ENCODE results near the gene ACTR6.

Gene ACTR6

DNA sequence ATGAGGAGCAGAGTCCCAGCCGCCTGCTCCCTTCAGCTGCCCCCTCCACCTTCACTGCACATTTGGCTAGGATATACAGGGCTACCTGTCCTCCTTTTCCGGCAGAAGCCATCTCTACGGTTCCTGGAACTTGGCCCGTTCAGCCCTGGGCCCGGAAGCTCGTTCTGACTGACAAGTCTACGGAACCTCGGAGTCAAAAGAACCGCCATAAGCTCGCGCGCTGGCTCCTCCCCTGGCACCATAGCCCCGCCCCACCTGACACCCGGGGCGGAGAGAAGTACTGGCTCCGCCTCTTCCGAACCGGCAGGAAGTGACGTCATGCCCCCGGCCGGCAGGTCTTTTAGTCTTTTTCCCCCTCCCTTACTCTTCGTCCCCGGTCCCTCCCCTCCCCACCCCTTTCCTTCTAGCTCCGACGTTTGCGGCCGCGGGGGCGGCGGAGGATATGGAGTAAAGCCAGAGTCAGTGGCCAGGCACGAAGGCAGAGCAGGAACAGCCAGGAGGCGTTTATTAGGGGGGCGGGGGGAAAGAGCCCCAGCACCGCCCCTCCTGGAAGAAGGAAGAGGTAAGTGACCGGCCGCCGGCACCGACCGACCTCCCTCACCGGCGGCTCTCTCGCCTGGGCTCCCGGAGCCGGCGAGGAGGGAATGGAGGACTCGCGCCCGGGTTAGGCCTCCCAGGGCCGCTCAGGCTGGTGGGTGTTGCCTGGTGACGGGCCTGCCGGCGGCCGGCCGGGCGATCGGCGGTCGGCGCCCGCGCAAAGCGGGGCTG, 66.4 kb downstream of the ACTR6 start, which contains the start of the genes DEPDC4 and SCYL2:
DEPDC4 (minus strand) TSS at position 245 of the 768 bp plus-strand sequence; CDS start at position 242, 3 bp downstream.
SCYL2 (plus strand) TSS at position 343 of the 768 bp plus-strand sequence. CDS start 15,794 bp downstream, outside the sequence.
- H3K4me3 ChIP-seq (ENCODE audit: low read length, poor library complexity, severe bottlenecking), result peak within 1 kb of the TSS; percentile 99
- no peaks in the 10 kb centered on the region for H3K27me3 ChIP-seq (ENCODE audit: insufficient read depth, low read length, poor library complexity, severe bottlenecking)
- peaks cover 42% of the 10 kb centered on the region for H4K20me1 ChIP-seq (ENCODE audit: insufficient read depth, low read length, poor library complexity, severe bottlenecking)
- peak within 1 kb of the TSS; percentile 81 for H3K4me2 ChIP-seq (ENCODE audit: low read depth, low read length, poor library complexity, severe bottlenecking)
- TF ChIP-seq, protein P1, sequence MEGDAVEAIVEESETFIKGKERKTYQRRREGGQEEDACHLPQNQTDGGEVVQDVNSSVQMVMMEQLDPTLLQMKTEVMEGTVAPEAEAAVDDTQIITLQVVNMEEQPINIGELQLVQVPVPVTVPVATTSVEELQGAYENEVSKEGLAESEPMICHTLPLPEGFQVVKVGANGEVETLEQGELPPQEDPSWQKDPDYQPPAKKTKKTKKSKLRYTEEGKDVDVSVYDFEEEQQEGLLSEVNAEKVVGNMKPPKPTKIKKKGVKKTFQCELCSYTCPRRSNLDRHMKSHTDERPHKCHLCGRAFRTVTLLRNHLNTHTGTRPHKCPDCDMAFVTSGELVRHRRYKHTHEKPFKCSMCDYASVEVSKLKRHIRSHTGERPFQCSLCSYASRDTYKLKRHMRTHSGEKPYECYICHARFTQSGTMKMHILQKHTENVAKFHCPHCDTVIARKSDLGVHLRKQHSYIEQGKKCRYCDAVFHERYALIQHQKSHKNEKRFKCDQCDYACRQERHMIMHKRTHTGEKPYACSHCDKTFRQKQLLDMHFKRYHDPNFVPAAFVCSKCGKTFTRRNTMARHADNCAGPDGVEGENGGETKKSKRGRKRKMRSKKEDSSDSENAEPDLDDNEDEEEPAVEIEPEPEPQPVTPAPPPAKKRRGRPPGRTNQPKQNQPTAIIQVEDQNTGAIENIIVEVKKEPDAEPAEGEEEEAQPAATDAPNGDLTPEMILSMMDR (conservative IDR thresholded peaks at IDR 0.05; ENCODE audit: low read length), result no peak
- TF ChIP-seq EZH2phosphoT487 (IDR thresholded peaks at IDR 0.05; ENCODE audit: borderline replicate concordance), result no peak
- no peaks in the 10 kb centered on the region for H3K9me3 ChIP-seq (ENCODE audit: insufficient read depth, low read depth, low read length)
- H3K9me2 ChIP-seq (replicated peaks; ENCODE audit: low read depth, low read length), result no peaks in the 10 kb centered on the region
- no peaks in the 10 kb centered on the region for H3K36me3 ChIP-seq (ENCODE audit: insufficient read depth, low read length)
- peaks cover 44% of the 10 kb centered on the region for H3K4me1 ChIP-seq (ENCODE audit: insufficient read depth, low read length, poor library complexity, severe bottlenecking)
- peak within 1 kb of the TSS; percentile 94 for H3K9ac ChIP-seq (ENCODE audit: low read depth, low read length, poor library complexity, severe bottlenecking)
- H3F3A ChIP-seq (ENCODE audit: low read depth), result no peaks in the 10 kb centered on the region
- H3K79me2 ChIP-seq (ENCODE audit: insufficient read depth, low read length), result peaks cover 48% of the 10 kb centered on the region
- H2AFZ ChIP-seq (ENCODE audit: low read length), result peak within 1 kb of the TSS; percentile 97

DNA sequence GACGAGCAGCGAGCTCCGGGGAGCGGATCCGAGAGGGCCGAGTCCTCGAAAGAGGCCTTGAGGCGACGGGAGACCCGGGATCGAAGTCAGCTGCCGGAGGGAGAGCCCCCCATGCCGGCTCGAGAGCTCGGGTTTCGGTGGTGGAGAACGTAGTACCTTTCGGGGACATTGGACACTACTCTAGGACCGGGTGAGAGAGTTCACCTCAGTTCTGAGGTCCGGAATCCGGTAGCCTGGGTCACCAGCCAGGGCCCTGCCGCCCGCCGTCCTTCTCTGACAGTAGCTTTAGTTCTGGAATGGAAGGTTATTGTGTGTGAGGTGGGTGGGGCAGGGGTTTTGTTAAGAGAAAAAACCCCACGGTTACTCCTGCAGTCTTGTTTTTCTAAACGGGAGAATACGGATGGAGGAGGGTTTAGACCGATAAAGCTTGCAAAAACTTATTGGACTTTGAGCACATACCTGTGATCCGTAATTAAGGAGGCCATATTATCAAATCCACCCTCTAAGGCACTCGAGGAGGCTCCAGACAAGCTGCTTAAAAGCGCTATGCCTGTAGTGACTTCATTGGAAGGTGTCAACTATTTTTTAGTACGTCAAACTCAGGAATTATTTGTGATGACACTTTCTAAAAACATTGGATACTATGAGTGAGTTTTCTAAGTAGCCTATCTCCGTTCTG, 67.1 kb downstream of the ACTR6 start:
- Histone ChIP-seq H3K36me3 (ENCODE audit: insufficient read depth, low read length) (no peaks in the 10 kb centered on the region), H3K9me3 (ENCODE audit: insufficient read depth, low read depth, low read length) (no peaks in the 10 kb centered on the region), H3K4me2 (ENCODE audit: low read depth, low read length, poor library complexity, severe bottlenecking) (peak overlapping the region; percentile 73), H3K4me1 (ENCODE audit: insufficient read depth, low read length, poor library complexity, severe bottlenecking) (peaks cover 51% of the 10 kb centered on the region), H3K9ac (ENCODE audit: low read depth, low read length, poor library complexity, severe bottlenecking) (peak overlapping the region; percentile 94), H3K27me3 (ENCODE audit: insufficient read depth, low read length, poor library complexity, severe bottlenecking) (no peaks in the 10 kb centered on the region), H3F3A (ENCODE audit: low read depth) (no peaks in the 10 kb centered on the region), H3K4me3 (ENCODE audit: low read length, poor library complexity, severe bottlenecking) (peak overlapping the region; percentile 99), H4K20me1 (ENCODE audit: insufficient read depth, low read length, poor library complexity, severe bottlenecking) (peaks cover 48% of the 10 kb centered on the region), H3K79me2 (ENCODE audit: insufficient read depth, low read length) (peaks cover 55% of the 10 kb centered on the region), H2AFZ (ENCODE audit: low read length) (peak overlapping the region; percentile 78), H3K9me2 (replicated peaks; ENCODE audit: low read depth, low read length) (no peaks in the 10 kb centered on the region)
- TF ChIP-seq EZH2phosphoT487 (IDR thresholded peaks at IDR 0.05; ENCODE audit: borderline replicate concordance), result no peak
- TF ChIP-seq, protein P1 (conservative IDR thresholded peaks at IDR 0.05; ENCODE audit: low read length), result no peak

DNA sequence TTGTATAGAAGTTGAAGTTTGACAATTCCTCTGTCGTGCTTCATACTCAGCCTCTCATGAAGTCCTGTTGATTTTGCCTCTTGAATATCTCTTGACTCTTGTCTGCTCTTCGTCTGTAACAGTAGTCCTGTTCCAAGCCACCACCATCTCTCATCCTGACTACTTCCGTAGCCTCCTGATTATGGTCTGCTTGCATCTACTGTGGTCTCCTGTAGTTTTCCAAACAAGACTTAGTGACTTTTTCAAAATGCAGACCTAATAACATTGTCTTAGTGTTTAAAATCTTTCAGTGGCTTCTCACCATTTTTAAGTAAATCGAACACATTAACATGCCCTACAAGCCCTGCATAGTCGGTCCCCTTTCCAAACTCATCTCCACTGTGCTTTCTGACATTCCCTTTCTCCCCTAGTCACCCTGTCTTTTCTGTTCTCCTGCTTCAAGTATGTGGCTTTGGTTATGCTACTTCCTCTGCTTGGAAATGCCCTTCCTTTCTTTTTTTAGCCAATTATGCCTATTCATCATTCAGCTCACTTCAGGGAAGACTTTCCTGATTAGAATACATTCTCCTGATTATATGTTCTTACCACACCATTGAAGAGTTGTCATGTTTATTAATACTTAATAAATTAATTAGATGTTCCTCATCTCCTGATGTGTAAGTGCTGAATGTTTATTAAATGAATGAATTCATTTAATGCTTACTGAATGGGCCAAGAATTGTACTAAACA, 68.4 kb downstream of the ACTR6 start:
- H3K9me3 ChIP-seq (ENCODE audit: insufficient read depth, low read depth, low read length), result no peaks in the 10 kb centered on the region
- H3K4me3 ChIP-seq (ENCODE audit: low read length, poor library complexity, severe bottlenecking), result peak overlapping the region; percentile 99
- H3F3A ChIP-seq (ENCODE audit: low read depth), result no peaks in the 10 kb centered on the region
- peaks cover 61% of the 10 kb centered on the region for H4K20me1 ChIP-seq (ENCODE audit: insufficient read depth, low read length, poor library complexity, severe bottlenecking)
- peak overlapping the region; percentile 94 for H3K9ac ChIP-seq (ENCODE audit: low read depth, low read length, poor library complexity, severe bottlenecking)
- peaks cover 68% of the 10 kb centered on the region for H3K79me2 ChIP-seq (ENCODE audit: insufficient read depth, low read length)
- H3K36me3 ChIP-seq (ENCODE audit: insufficient read depth, low read length), result no peaks in the 10 kb centered on the region
- H3K9me2 ChIP-seq (replicated peaks; ENCODE audit: low read depth, low read length), result no peaks in the 10 kb centered on the region
- peaks cover 63% of the 10 kb centered on the region for H3K4me1 ChIP-seq (ENCODE audit: insufficient read depth, low read length, poor library complexity, severe bottlenecking)
- H3K27me3 ChIP-seq (ENCODE audit: insufficient read depth, low read length, poor library complexity, severe bottlenecking), result no peaks in the 10 kb centered on the region
- peak overlapping the region; percentile 73 for H3K4me2 ChIP-seq (ENCODE audit: low read depth, low read length, poor library complexity, severe bottlenecking)
- no peak overlapping the region for H2AFZ ChIP-seq (ENCODE audit: low read length)
- TF ChIP-seq EZH2phosphoT487 (IDR thresholded peaks at IDR 0.05; ENCODE audit: borderline replicate concordance), result no peak
- TF ChIP-seq, protein P1 (conservative IDR thresholded peaks at IDR 0.05; ENCODE audit: low read length), result no peak

Measured in Loucy (cell line).